Mesothelial cell of epicardium (in vitro differentiated cells): ENCODE data around the gene RNF212. TPM values are rescaled to one million over a fixed set of nuclear protein-coding genes. Genes with fewer than 3 reads are reported as not detected.

Experiments
- DNase-seq, 2 experiments: peaks; one replicate each; pipeline ENCODE4 v3.0.0; 2021; ENCODE audit warnings: low spot score in 2 of 2; ENCODE audit not compliant: unreplicated experiment in 2 of 2
- H3K27ac Mint-ChIP-seq: 2 replicates; pipeline ENCODE4 v1.8.0; 2021; ENCODE audit warnings: mixed read lengths
- H3K27me3 Mint-ChIP-seq: 2 replicates; pipeline ENCODE4 v1.8.0; 2021; ENCODE audit warnings: low read depth, mixed read lengths
- H3K36me3 Mint-ChIP-seq: 2 replicates; pipeline ENCODE4 v1.8.0; 2021; ENCODE audit warnings: mixed read lengths
- H3K4me1 Mint-ChIP-seq: 2 replicates; pipeline ENCODE4 v1.8.0; 2021; ENCODE audit warnings: mixed read lengths
- H3K4me3 Mint-ChIP-seq: 2 replicates; pipeline ENCODE4 v1.8.0; 2021; ENCODE audit warnings: mild to moderate bottlenecking, moderate library complexity, mixed read lengths
- H3K9me3 Mint-ChIP-seq: 2 replicates; pipeline ENCODE4 v1.8.0; 2021; ENCODE audit warnings: mixed read lengths
- CTCF ChIP-seq: fragments of 200-600 bp; sonication (generic); IDR thresholded peaks from one replicate; pipeline ENCODE4 v1.5.0; 2021; ENCODE audit warnings: antibody characterized with exemption; ENCODE audit not compliant: unreplicated experiment
- total RNA-seq: library from RNA; stranded (reverse); gene quantifications from 3 replicates; pipeline ENCODE4 v1.2.1, GENCODE V29; 2021

RNF212 gene
- total RNA-seq, 1 donor from 2014 or later, result 10.9 TPM

DNA sequence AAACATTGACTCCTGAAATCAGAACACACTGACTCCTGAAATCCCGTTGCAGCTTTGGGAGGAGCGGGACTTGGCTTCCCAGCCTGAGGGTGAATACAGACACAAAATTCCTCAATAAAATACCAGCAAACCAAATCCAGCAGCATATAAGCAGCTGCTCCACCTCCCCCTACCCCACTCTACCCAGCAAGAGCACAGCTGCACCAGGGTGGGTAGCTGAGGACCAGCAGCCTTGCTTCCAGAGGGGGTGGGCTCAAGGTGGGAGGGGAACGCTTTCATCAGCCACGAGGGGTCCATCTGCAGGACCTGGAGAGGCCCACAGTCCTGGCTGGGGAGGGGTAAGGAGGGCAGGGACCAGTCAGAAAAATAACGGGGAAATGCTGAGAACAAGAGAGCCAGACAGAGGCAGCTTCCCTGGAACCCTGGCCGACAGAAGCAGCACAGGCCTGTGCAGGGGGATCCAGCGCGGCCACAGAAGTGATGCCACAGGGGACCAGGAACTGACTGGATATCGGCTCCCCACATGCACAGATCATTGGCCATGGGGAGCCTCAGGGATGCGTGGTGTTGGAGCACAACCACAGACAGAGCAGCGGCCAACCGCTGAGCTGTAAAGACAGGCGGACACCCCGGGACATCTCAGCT lies 52.2 kb downstream of the RNF212 start:
- H3K27ac Mint-ChIP-seq, result no peak overlapping the region
- no peak for DNase-seq
- H3K4me1 Mint-ChIP-seq, result no peaks in the 10 kb centered on the region
- no peak overlapping the region for H3K4me3 Mint-ChIP-seq
- no peak for TF ChIP-seq CTCF
- no peaks in the 10 kb centered on the region for H3K9me3 Mint-ChIP-seq
- H3K36me3 Mint-ChIP-seq, result no peaks in the 10 kb centered on the region
- peaks cover 90% of the 10 kb centered on the region for H3K27me3 Mint-ChIP-seq

- Mint-ChIP-seq H3K27ac (no peak overlapping the region), H3K4me1 (no peaks in the 10 kb centered on the region), H3K27me3 (peaks cover 90% of the 10 kb centered on the region), H3K36me3 (no peaks in the 10 kb centered on the region), H3K4me3 (no peak overlapping the region), H3K9me3 (no peaks in the 10 kb centered on the region)
- DNase-seq, result no peak
- no peak for TF ChIP-seq CTCF
Measured at GRCh38 chr4:1060621-1061020, 52.7 kb downstream of the RNF212 start.

DNA sequence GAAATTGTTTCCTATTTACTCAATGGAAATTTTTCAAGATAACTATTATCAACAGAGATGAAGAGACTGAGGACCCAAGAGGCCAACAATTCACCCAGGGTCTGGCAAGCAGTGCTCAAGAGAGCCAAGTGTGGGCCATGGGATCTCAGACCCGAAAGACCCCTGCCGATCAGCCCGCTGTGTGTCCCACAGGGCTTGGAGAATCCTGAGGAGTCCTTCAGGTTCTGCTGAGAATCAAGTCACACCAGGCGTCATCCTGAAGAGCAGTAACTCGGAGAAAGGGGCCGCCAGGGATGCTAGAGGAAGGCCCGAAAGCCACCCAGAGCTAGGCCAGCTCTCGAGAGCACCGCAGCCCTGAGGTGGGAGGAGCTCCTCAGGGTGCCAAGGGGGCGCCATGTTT lies 53.2 kb downstream of the RNF212 start:
- Mint-ChIP-seq H3K4me1 (no peaks in the 10 kb centered on the region), H3K27me3 (peaks cover 89% of the 10 kb centered on the region), H3K27ac (no peak overlapping the region), H3K9me3 (no peaks in the 10 kb centered on the region), H3K36me3 (no peaks in the 10 kb centered on the region), H3K4me3 (no peak overlapping the region)
- no peak for DNase-seq
- TF ChIP-seq CTCF, result no peak

GRCh38 chr4:1058997-1059665 lies 54.2 kb downstream of the RNF212 start:
- DNase-seq, result no peak
- TF ChIP-seq CTCF, result no peak
- Mint-ChIP-seq H3K36me3 (no peaks in the 10 kb centered on the region), H3K9me3 (no peaks in the 10 kb centered on the region), H3K4me3 (no peak overlapping the region), H3K4me1 (no peaks in the 10 kb centered on the region), H3K27ac (no peak overlapping the region), H3K27me3 (peaks cover 82% of the 10 kb centered on the region)

DNA sequence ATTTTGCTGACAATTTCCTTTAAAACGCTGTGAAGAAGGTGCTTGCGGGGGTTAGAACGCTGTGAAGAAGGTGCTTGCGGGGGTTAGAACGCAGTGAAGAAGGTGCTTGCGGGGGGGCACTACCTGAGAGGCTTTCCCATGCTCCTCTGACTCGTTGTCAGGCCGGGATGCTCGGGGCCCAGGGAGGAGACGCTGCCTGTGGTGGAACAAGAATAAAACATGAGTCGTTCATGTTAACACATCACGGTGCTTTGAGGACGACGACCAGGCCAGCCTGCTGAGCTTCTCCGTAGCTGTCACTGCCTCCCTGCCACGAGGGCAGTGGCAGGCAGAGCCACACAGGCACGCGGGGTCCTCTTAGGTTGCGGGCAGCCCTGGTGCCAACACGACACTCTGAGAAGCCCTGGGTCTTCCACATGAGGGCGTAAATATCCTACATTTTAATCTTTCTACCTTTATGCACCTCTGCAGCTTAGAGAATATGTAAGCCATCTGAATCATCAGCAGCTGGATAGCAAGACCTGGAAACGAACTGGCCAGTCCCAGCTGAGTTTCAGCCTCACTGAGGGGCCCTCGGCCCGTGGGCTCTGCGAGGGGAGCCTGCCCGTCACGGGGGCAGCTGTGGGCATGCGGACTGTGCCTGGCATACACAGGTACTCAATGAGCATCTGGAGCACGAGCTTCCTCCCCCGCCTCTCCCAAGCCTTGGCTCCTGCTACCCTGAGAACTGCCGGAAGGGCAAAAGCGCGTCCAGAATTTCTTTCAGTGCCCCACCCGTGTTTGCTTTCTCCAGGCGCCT lies 55.0 kb downstream of the RNF212 start:
- Mint-ChIP-seq H3K4me3 (no peak overlapping the region), H3K9me3 (no peaks in the 10 kb centered on the region), H3K27me3 (peaks cover 82% of the 10 kb centered on the region), H3K36me3 (no peaks in the 10 kb centered on the region), H3K4me1 (no peaks in the 10 kb centered on the region), H3K27ac (no peak overlapping the region)
- no peak for DNase-seq
- no peak for TF ChIP-seq CTCF
